HEK293 (cell line): ENCODE results near the gene EML1.

Experiments used
- CTCF ChIA-PET: fragments of 350-600 bp; formaldehyde crosslinking; extraction: SDS; loops from one replicate; lab custom pipeline; 2021; ENCODE audit warnings: antibody characterized with exemption; lab: Yijun Ruan, JAX
- POLR2A ChIA-PET: fragments of 300-600 bp; formaldehyde crosslinking; extraction: SDS; loops from one replicate; lab custom pipeline; 2020; ENCODE audit warnings: antibody characterized with exemption, inconsistent platforms; lab: Yijun Ruan, JAX
- H3K27ac ChIP-seq: fragments of 200-500 bp; sonication (Bioruptor generic); 2 replicates; pipeline ENCODE4 v1.5.1; 2014; ENCODE audit warnings: low read depth, low read length, control low read depth, inconsistent platforms; ENCODE audit errors: extremely low read depth
- H3K36me3 ChIP-seq, 2 experiments: fragments of 200-500 bp in 1 of 2; sonication (Bioruptor generic) in 1 of 2; 1 replicate in 1 of 2; 2 replicates in 1 of 2; pipeline ENCODE4 v1.5.1; 2014 to 2017; ENCODE audit warnings: inconsistent platforms in 2 of 2, low read length in 2 of 2; ENCODE audit not compliant: control insufficient read depth in 2 of 2, insufficient read depth in 1 of 2
- H3K4me1 ChIP-seq: fragments of 200-500 bp; sonication (Bioruptor generic); 2 replicates; pipeline ENCODE4 v1.5.1; 2014; ENCODE audit warnings: mild to moderate bottlenecking, low read length, inconsistent platforms; ENCODE audit not compliant: control insufficient read depth, insufficient read depth
- H3K4me3 ChIP-seq: 2 replicates; pipeline ENCODE4 v1.5.1; 2011; ENCODE audit warnings: low read depth, mild to moderate bottlenecking, control low read depth, low read length, moderate library complexity
- H3K9me3 ChIP-seq: fragments of 200-500 bp; sonication (Bioruptor generic); 2 replicates; pipeline ENCODE4 v1.5.1; 2014; ENCODE audit warnings: low read depth, low read length, inconsistent platforms; ENCODE audit not compliant: control insufficient read depth, insufficient read depth
- GLIS1 ChIP-seq: fragments of 450-650 bp; formaldehyde crosslinking; IDR thresholded peaks from 2 replicates; pipeline ENCODE4 v1.5.1; 2016; ENCODE audit warnings: missing biosample characterization, missing genetic modification characterization
- GLIS2 ChIP-seq: fragments of 450-650 bp; formaldehyde crosslinking; IDR thresholded peaks from 2 replicates; pipeline ENCODE4 v1.5.1; 2016; ENCODE audit warnings: missing biosample characterization, missing genetic modification characterization
- HOXD13 ChIP-seq: sonication (generic); formaldehyde crosslinking; IDR thresholded peaks from 2 replicates; pipeline ENCODE4 v1.8.0; 2022; ENCODE audit warnings: missing genetic modification reagents, borderline replicate concordance
- SP2 ChIP-seq: fragments of 450-650 bp; formaldehyde crosslinking; IDR thresholded peaks from 2 replicates; pipeline ENCODE4 v1.5.1; 2016; ENCODE audit warnings: missing biosample characterization, missing genetic modification characterization
- ZBTB21 ChIP-seq: fragments of 450-650 bp; formaldehyde crosslinking; IDR thresholded peaks from 2 replicates; pipeline ENCODE4 v1.5.1; 2017; ENCODE audit warnings: missing biosample characterization, missing genetic modification characterization
- ZFP69B ChIP-seq: fragments of 450-650 bp; formaldehyde crosslinking; IDR thresholded peaks from 2 replicates; pipeline ENCODE4 v1.5.1; 2016; ENCODE audit warnings: missing biosample characterization, missing genetic modification characterization
- ZIC2 ChIP-seq: fragments of 450-650 bp; formaldehyde crosslinking; IDR thresholded peaks from 2 replicates; pipeline ENCODE4 v1.5.1; 2016; ENCODE audit warnings: missing biosample characterization, missing genetic modification characterization
- ZNF341 ChIP-seq: fragments of 450-650 bp; formaldehyde crosslinking; IDR thresholded peaks from 2 replicates; pipeline ENCODE4; 2016; ENCODE audit warnings: low read depth, missing biosample characterization, missing genetic modification characterization
- ZNF394 ChIP-seq: fragments of 450-650 bp; formaldehyde crosslinking; IDR thresholded peaks from 2 replicates; pipeline ENCODE4 v1.5.1; 2016; ENCODE audit warnings: missing biosample characterization, missing genetic modification characterization, mild to moderate bottlenecking, moderate library complexity, borderline replicate concordance
- ZNF423 ChIP-seq: fragments of 450-650 bp; formaldehyde crosslinking; IDR thresholded peaks from 2 replicates; pipeline ENCODE4 v1.5.1; 2016; ENCODE audit warnings: missing biosample characterization, missing genetic modification characterization
- ZNF768 ChIP-seq: fragments of 450-650 bp; formaldehyde crosslinking; IDR thresholded peaks from 2 replicates; pipeline ENCODE4 v1.5.1; 2018; ENCODE audit warnings: missing biosample characterization, mild to moderate bottlenecking, missing genetic modification characterization
- ZNF792 ChIP-seq: fragments of 450-650 bp; formaldehyde crosslinking; IDR thresholded peaks from 2 replicates; pipeline ENCODE4 v1.5.1; 2016; ENCODE audit warnings: missing biosample characterization, missing genetic modification characterization
- ZNF837 ChIP-seq: fragments of 450-650 bp; formaldehyde crosslinking; IDR thresholded peaks from 2 replicates; pipeline ENCODE4 v1.5.1; 2016; ENCODE audit warnings: missing biosample characterization, missing genetic modification characterization
- ZXDB ChIP-seq: fragments of 450-650 bp; formaldehyde crosslinking; IDR thresholded peaks from 2 replicates; pipeline ENCODE4 v1.5.1; 2016; ENCODE audit warnings: missing biosample characterization, missing genetic modification characterization
- TF ChIP-seq, protein P1 (sequence below): sonication (generic); formaldehyde crosslinking; IDR thresholded peaks from 2 replicates; pipeline ENCODE4 v1.8.1; 2022; ENCODE audit warnings: mild to moderate bottlenecking, moderate library complexity, missing genetic modification reagents
- TF ChIP-seq, protein P2 (sequence below): fragments of 450-650 bp; formaldehyde crosslinking; IDR thresholded peaks from 2 replicates; pipeline ENCODE4 v1.5.1; 2016; ENCODE audit warnings: missing biosample characterization, missing genetic modification characterization, borderline replicate concordance
- TF ChIP-seq, protein P3 (sequence below): fragments of 450-650 bp; formaldehyde crosslinking; IDR thresholded peaks from 2 replicates; pipeline ENCODE4 v1.5.1; 2016; ENCODE audit warnings: missing biosample characterization, missing genetic modification characterization
- TF ChIP-seq, protein P4 (sequence below): fragments of 450-650 bp; formaldehyde crosslinking; IDR thresholded peaks from 2 replicates; pipeline ENCODE4 v1.5.1; 2016; ENCODE audit warnings: missing biosample characterization, missing genetic modification characterization
- TF ChIP-seq, protein P5 (sequence below): fragments of 450-650 bp; formaldehyde crosslinking; IDR thresholded peaks from 2 replicates; pipeline ENCODE4 v1.5.1; 2016; ENCODE audit warnings: missing biosample characterization, missing genetic modification characterization, borderline replicate concordance

The EML1 gene

DNA sequence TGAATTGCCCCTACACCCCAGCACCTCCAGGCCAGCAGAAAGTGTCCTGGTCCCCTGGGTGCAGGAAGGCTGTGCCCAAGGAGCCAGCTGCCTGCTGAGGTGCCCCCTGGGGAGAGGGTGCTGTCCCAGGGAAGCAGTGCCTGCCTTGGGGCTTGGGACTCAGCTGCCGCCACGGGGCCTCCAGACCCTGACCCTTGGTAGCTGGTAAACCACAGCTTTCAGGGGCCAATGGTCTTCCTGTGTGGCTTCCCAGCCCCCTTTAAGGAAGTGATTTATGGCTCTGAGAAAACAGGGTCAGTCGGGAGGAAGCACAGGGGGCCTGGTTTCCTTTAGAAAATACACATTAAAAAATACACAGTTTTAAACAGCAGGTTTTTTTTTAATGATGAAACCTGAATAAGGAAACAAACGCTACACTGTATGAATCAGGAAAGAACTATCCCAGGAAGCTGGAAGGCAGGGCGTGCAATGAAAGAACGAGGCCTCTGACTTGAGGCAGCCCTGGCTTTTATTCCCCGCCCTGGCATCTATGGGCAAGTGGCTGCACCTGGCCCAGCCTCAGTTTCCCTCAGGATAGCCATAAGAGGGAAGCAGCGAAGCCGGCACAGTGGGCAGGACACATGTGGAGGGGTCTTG is 40.6 kb upstream of the EML1 start:
- Histone ChIP-seq H3K9me3 (no peaks in the 10 kb centered on the region), H3K4me1 (peaks cover 6% of the 10 kb centered on the region; the same call in 1 of the 2 replicates), H3K36me3 (no peaks in the 10 kb centered on the region), H3K27ac (no peak overlapping the region), H3K4me3 (no peak overlapping the region)
- TF ChIP-seq GLIS1 (tag by site-specific recombination) (peak; percentile 43), ZNF837 (tag by site-specific recombination) (no peak), HOXD13 (no peak), ZXDB (0 out of 2 replicates have a peak, but pooled peaks have one; percentile 42), ZIC2 (peak; percentile 35; the same call in 1 of the 2 replicates), ZNF423 (tag by site-specific recombination) (peak; percentile 79)
- TF ChIP-seq, protein P1, sequence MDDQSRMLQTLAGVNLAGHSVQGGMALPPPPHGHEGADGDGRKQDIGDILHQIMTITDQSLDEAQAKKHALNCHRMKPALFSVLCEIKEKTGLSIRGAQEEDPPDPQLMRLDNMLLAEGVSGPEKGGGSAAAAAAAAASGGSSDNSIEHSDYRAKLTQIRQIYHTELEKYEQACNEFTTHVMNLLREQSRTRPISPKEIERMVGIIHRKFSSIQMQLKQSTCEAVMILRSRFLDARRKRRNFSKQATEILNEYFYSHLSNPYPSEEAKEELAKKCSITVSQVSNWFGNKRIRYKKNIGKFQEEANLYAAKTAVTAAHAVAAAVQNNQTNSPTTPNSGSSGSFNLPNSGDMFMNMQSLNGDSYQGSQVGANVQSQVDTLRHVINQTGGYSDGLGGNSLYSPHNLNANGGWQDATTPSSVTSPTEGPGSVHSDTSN (CRISPR knock-in tag) = no peak
- TF ChIP-seq, protein P2, sequence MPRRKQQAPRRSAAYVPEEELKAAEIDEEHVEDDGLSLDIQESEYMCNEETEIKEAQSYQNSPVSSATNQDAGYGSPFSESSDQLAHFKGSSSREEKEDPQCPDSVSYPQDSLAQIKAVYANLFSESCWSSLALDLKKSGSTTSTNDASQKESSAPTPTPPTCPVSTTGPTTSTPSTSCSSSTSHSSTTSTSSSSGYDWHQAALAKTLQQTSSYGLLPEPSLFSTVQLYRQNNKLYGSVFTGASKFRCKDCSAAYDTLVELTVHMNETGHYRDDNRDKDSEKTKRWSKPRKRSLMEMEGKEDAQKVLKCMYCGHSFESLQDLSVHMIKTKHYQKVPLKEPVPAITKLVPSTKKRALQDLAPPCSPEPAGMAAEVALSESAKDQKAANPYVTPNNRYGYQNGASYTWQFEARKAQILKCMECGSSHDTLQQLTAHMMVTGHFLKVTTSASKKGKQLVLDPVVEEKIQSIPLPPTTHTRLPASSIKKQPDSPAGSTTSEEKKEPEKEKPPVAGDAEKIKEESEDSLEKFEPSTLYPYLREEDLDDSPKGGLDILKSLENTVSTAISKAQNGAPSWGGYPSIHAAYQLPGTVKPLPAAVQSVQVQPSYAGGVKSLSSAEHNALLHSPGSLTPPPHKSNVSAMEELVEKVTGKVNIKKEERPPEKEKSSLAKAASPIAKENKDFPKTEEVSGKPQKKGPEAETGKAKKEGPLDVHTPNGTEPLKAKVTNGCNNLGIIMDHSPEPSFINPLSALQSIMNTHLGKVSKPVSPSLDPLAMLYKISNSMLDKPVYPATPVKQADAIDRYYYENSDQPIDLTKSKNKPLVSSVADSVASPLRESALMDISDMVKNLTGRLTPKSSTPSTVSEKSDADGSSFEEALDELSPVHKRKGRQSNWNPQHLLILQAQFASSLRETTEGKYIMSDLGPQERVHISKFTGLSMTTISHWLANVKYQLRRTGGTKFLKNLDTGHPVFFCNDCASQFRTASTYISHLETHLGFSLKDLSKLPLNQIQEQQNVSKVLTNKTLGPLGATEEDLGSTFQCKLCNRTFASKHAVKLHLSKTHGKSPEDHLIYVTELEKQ (tag by site-specific recombination) = no peak
- CTCF ChIA-PET = interaction anchor here (0.7 to 1.2 kb wide), 3 partner anchors 115 to 135 kb away, joined by 3 to 4 read pairs (median 3); no protein-coding TSS in a partner anchor
- POLR2A ChIA-PET = interaction anchor here (0.9 kb wide), 1 partner anchor 64 kb away, joined by 3 read pairs; no protein-coding TSS in a partner anchor

DNA sequence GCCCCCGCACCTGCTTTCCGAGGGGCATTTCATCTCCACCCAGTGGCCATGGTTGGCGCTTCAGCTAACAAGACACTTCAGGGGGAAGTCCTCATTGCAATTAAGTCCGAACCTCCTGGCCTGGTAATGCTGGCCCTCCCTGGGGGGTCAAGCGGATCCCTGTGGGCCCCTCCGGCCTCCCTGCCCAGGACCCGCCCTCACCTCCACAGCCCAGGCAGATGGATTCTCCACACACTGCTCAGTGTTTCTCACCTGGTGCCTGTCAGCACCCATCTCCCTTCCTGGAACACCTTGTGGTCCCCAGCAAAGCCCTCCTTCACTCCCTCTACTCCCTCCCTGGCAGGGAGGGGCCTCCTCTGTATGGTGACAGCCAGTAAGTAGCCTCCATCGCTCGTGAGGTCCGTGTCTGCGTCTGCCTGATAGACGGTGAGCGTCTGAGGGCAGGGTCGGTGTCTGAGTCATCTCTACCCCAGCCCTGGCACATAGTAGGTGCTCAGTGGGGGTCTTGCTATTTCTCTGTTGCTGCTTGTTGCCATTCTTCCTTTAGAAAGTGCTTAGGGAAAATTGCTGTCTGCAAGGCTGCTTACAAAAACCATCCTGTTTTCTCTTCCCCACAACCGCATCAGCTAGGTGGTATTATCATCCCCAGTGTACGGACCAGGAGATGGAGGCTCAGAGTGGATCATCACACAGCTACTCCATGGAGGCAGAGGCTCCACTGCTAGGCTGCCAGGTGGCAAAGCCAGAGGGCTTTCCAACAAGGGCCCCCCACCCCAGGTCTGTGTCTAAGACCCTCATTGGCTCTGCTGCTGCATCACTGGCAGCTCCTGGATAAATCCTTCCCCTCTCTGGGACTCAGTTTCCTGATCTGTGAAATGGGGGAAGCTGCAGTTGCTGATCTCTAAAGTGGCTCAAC is 39.7 kb upstream of the EML1 start:
- no peak overlapping the region for H3K27ac ChIP-seq
- ChIA-PET POLR2A (no interaction called here), CTCF (interaction anchor here (1.0 to 1.4 kb wide), 4 partner anchors 9 to 132 kb away, joined by 3 to 8 read pairs (median 3); no protein-coding TSS in a partner anchor)
- no peaks in the 10 kb centered on the region for H3K9me3 ChIP-seq
- no peak overlapping the region for H3K4me3 ChIP-seq
- H3K36me3 ChIP-seq = no peaks in the 10 kb centered on the region
- TF ChIP-seq, protein P3, sequence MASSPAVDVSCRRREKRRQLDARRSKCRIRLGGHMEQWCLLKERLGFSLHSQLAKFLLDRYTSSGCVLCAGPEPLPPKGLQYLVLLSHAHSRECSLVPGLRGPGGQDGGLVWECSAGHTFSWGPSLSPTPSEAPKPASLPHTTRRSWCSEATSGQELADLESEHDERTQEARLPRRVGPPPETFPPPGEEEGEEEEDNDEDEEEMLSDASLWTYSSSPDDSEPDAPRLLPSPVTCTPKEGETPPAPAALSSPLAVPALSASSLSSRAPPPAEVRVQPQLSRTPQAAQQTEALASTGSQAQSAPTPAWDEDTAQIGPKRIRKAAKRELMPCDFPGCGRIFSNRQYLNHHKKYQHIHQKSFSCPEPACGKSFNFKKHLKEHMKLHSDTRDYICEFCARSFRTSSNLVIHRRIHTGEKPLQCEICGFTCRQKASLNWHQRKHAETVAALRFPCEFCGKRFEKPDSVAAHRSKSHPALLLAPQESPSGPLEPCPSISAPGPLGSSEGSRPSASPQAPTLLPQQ (tag by site-specific recombination) = peak; percentile 27; the same call in 1 of the 2 replicates
- TF ChIP-seq, protein P4, sequence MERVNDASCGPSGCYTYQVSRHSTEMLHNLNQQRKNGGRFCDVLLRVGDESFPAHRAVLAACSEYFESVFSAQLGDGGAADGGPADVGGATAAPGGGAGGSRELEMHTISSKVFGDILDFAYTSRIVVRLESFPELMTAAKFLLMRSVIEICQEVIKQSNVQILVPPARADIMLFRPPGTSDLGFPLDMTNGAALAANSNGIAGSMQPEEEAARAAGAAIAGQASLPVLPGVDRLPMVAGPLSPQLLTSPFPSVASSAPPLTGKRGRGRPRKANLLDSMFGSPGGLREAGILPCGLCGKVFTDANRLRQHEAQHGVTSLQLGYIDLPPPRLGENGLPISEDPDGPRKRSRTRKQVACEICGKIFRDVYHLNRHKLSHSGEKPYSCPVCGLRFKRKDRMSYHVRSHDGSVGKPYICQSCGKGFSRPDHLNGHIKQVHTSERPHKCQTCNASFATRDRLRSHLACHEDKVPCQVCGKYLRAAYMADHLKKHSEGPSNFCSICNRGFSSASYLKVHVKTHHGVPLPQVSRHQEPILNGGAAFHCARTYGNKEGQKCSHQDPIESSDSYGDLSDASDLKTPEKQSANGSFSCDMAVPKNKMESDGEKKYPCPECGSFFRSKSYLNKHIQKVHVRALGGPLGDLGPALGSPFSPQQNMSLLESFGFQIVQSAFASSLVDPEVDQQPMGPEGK (tag by site-specific recombination) = 0 out of 2 replicates have a peak, but pooled peaks have one; percentile 28
- TF ChIP-seq GLIS2 (tag by site-specific recombination) = peak; percentile 80
- peak; percentile 64 for TF ChIP-seq ZNF341 (tag by site-specific recombination)
- TF ChIP-seq ZFP69B = 0 out of 2 replicates have a peak, but pooled peaks have one; percentile 20
- 0 out of 2 replicates have a peak, but pooled peaks have one; percentile 8 for TF ChIP-seq ZIC2
- peak; percentile 84 for TF ChIP-seq GLIS1 (tag by site-specific recombination)
- 0 out of 2 replicates have a peak, but pooled peaks have one; percentile 39 for TF ChIP-seq ZNF768 (tag by site-specific recombination)
- no peak for TF ChIP-seq ZBTB21
- TF ChIP-seq, protein P5, sequence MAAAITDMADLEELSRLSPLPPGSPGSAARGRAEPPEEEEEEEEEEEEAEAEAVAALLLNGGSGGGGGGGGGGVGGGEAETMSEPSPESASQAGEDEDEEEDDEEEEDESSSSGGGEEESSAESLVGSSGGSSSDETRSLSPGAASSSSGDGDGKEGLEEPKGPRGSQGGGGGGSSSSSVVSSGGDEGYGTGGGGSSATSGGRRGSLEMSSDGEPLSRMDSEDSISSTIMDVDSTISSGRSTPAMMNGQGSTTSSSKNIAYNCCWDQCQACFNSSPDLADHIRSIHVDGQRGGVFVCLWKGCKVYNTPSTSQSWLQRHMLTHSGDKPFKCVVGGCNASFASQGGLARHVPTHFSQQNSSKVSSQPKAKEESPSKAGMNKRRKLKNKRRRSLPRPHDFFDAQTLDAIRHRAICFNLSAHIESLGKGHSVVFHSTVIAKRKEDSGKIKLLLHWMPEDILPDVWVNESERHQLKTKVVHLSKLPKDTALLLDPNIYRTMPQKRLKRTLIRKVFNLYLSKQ (tag by site-specific recombination) = no peak
- TF ChIP-seq ZNF792 (tag by site-specific recombination) = no peak
- peak; percentile 20 for TF ChIP-seq SP2 (tag by site-specific recombination)
- TF ChIP-seq ZNF394 (tag by site-specific recombination) = peak; percentile 95
- peaks cover 6% of the 10 kb centered on the region; the same call in 1 of the 2 replicates for H3K4me1 ChIP-seq
